ENCODE data around the gene PRND. TPM values are rescaled to one million over a fixed set of nuclear protein-coding genes. Genes with fewer than 3 reads are reported as not detected.

PRND gene
- total and polyA plus RNA-seq, 2 of the 4 experiments (the other 2 are of a cell fraction): not detected

- H3K9me3 ChIP-seq (ENCODE audit: control insufficient read depth, insufficient read depth, low read length): no peaks in the 10 kb centered on the region
- H2BK120ac ChIP-seq (ENCODE audit: low read depth, low read length): no peak overlapping the region
- dilution Hi-C loops (cut with HindIII; ENCODE audit: low sequenced_read_pairs, unreplicated experiment) (no loop called here), intact Hi-C loops (cut with micrococcal nuclease) (no loop called here), in situ Hi-C loops (cut with MboI; ENCODE audit: low sequenced_read_pairs) (no loop called here)
- no peak overlapping the region for H2BK15ac ChIP-seq (ENCODE audit: low read depth, low read length)
- no peak overlapping the region for H3K27ac ChIP-seq (ENCODE audit: insufficient read depth, low read length)
- H3K9ac ChIP-seq (ENCODE audit: low read depth, low read length): no peak overlapping the region
- H3K14ac ChIP-seq (replicated peaks; ENCODE audit: low read depth, low read length): no peak overlapping the region
- H3K18ac ChIP-seq (ENCODE audit: low read depth, low read length): no peak overlapping the region
- H4K91ac ChIP-seq (ENCODE audit: insufficient read depth, low read depth, low read length): no peak overlapping the region
- no peak overlapping the region for H2BK5ac ChIP-seq (ENCODE audit: low read depth, low read length, poor library complexity, severe bottlenecking)
- DNase-seq (no peak), ATAC-seq (ENCODE audit: low read depth) (no peak)
- no peak overlapping the region for H4K5ac ChIP-seq (ENCODE audit: low read depth, low read length)
- WGBS, 2 experiments (ENCODE audit: extremely low coverage in 2 of 2, insufficient read length in 1 of 2): no CpG with 5 or more reads among the region's 2 CpGs
- H3K79me1 ChIP-seq (ENCODE audit: low read depth in 1 of 2, low read length in 2 of 2): peaks cover 7 to 16% of the 10 kb centered on the region in 2 experiments
- H2AK5ac ChIP-seq (ENCODE audit: low read depth, low read length): peak overlapping the region; percentile 18; the same call in 1 of the 2 replicates
- peaks cover 8% of the 10 kb centered on the region for H3K27me3 ChIP-seq (ENCODE audit: control insufficient read depth, insufficient read depth, low read length)
- H3K56ac ChIP-seq (ENCODE audit: extremely low read depth, insufficient read depth, low read length): no peak overlapping the region
- H3K4ac ChIP-seq (ENCODE audit: low read depth, low read length): no peak overlapping the region
- no peak overlapping the region for H3K23ac ChIP-seq (ENCODE audit: low read depth, low read length)
- H3K4me1 ChIP-seq (ENCODE audit: control insufficient read depth, insufficient read depth, low read length): peaks cover 9% of the 10 kb centered on the region
- ChIA-PET POLR2A (ENCODE audit: unreplicated experiment) (no interaction called here), CTCF (interaction anchor here (0.6 kb wide), 2 partner anchors 729 to 865 kb away, joined by 3 to 4 read pairs; no protein-coding TSS in a partner anchor)
- H3K4me2 ChIP-seq (ENCODE audit: low read depth, low read length): no peak overlapping the region
- no peaks in the 10 kb centered on the region for H3K36me3 ChIP-seq (ENCODE audit: control insufficient read depth, insufficient read depth, low read length)
- H2AK9ac ChIP-seq (replicated peaks; ENCODE audit: low read depth, low read length, poor library complexity): no peak overlapping the region
- H4K20me1 ChIP-seq (ENCODE audit: insufficient read depth, low read length): peaks cover 8% of the 10 kb centered on the region
- H2BK20ac ChIP-seq (ENCODE audit: low read depth, low read length): no peak overlapping the region
- no TSS peak for BruUV-seq (replicated peaks)
- TF ChIP-seq USF2 (IDR thresholded peaks at IDR 0.05; ENCODE audit: low read depth, low read length): no peak
- TF ChIP-seq, protein P1, sequence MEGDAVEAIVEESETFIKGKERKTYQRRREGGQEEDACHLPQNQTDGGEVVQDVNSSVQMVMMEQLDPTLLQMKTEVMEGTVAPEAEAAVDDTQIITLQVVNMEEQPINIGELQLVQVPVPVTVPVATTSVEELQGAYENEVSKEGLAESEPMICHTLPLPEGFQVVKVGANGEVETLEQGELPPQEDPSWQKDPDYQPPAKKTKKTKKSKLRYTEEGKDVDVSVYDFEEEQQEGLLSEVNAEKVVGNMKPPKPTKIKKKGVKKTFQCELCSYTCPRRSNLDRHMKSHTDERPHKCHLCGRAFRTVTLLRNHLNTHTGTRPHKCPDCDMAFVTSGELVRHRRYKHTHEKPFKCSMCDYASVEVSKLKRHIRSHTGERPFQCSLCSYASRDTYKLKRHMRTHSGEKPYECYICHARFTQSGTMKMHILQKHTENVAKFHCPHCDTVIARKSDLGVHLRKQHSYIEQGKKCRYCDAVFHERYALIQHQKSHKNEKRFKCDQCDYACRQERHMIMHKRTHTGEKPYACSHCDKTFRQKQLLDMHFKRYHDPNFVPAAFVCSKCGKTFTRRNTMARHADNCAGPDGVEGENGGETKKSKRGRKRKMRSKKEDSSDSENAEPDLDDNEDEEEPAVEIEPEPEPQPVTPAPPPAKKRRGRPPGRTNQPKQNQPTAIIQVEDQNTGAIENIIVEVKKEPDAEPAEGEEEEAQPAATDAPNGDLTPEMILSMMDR (conservative IDR thresholded peaks at IDR 0.05; ENCODE audit: low read depth, low read length): no peak
- no peak for TF ChIP-seq CEBPB (IDR thresholded peaks at IDR 0.05; ENCODE audit: low read depth, low read length)
- TF ChIP-seq RCOR1 (IDR thresholded peaks at IDR 0.05; ENCODE audit: insufficient replicate concordance, low read length): no peak
- TF ChIP-seq CHD1 (IDR thresholded peaks at IDR 0.05; ENCODE audit: low read depth, low read length): no peak
- no peak for TF ChIP-seq RAD21 (IDR thresholded peaks at IDR 0.05; ENCODE audit: low read length)
- no peak for TF ChIP-seq FOS (IDR thresholded peaks at IDR 0.05; ENCODE audit: low read depth, low read length)
- TF ChIP-seq BHLHE40 (IDR thresholded peaks at IDR 0.05; ENCODE audit: low read depth, low read length): no peak
- no peak for TF ChIP-seq RFX5 (IDR thresholded peaks at IDR 0.05; ENCODE audit: low read depth, low read length)
- no peak for TF ChIP-seq ELK1 (IDR thresholded peaks at IDR 0.05; ENCODE audit: borderline replicate concordance, low read depth, low read length)
- TF ChIP-seq SMC3 (IDR thresholded peaks at IDR 0.05; ENCODE audit: low read depth, low read length): no peak
- TF ChIP-seq POLR2A (IDR thresholded peaks at IDR 0.05; ENCODE audit: low read depth, low read length): no peak
- H3K4me3 ChIP-seq (ENCODE audit: insufficient read depth, low read depth, low read length): no peak overlapping the region
- H2AFZ ChIP-seq (replicated peaks; ENCODE audit: low read length, poor library complexity): no peak overlapping the region
- peaks cover 7% of the 10 kb centered on the region; the same call in 1 of the 2 replicates for H3K9me1 ChIP-seq (ENCODE audit: insufficient read depth, low read length)
- H4K8ac ChIP-seq (ENCODE audit: low read depth in 2 of 2, low read length in 2 of 2): no peak overlapping the region
Measured at GRCh38 chr20:4683261-4683660, 38.4 kb upstream of the PRND start.

All from IMR-90 (cell line).